Endothelial cell of umbilical vein (primary cell): ENCODE results near the gene DHX16.

Experiments
- POLR2A ChIP-seq: IDR thresholded peaks from 2 replicates; pipeline ENCODE4 v1.6.1; 2012; ENCODE audit warnings: low read depth, mild to moderate bottlenecking, control low read depth, low read length
- TF ChIP-seq, protein P1 (sequence below), 2 donors: IDR thresholded peaks; 1 replicate in 1 of 2; 2 replicates in 1 of 2; pipeline ENCODE4 v1.5.1; 2011; ENCODE audit warnings: low read length in 2 of 2, mild to moderate bottlenecking in 2 of 2, moderate library complexity in 2 of 2, control low read depth in 1 of 2, inconsistent platforms in 1 of 2, low read depth in 1 of 2; ENCODE audit not compliant: insufficient read depth in 1 of 2; ENCODE audit errors: extremely low read depth in 1 of 2

DNA sequence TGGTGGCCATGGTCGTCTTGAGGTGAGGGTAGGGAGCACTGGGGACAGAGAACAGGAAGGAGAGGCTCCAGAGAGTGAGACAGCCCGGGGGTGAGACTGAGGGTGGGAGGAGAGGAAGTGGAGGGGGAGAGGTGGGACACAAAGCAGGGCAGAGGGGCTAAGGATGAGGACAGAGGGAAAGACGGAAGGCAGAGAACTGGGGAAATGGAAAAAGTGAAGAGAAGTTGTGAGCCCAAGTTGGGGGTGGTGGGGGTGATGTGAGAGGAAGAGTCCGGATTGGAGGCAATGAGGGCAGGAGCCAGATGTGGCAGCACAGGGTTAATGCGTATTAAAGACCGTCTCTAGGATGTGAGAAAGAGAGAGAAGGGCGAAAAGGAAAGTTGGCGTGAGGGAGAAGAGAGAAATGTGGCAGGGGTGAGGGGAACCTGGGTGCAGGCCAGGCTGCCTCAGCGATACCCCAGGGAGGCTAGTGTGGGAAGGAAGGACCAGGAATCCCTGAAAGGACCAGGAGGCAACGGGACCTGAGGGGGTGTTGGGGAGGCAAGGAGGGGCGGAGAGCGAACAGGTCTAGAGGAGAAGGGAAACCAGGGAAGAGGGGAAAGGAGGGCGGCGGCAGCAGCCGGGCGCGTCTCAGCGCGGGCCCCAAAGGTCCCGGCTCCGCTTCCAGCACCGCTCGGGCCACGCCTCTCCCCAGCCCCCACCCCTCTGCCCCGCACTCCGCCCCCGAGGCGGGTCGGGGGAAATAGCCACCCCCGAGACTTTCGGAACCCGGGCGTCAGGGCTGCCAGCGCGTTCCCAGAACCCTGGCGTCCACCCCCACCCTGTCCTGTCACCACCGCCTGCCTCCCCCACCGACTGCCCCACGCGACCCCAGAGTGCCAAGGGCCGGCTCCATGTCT, 13.5 kb upstream of the DHX16 start, which contains the start of gene PPP1R18:
- TF ChIP-seq, protein P1, sequence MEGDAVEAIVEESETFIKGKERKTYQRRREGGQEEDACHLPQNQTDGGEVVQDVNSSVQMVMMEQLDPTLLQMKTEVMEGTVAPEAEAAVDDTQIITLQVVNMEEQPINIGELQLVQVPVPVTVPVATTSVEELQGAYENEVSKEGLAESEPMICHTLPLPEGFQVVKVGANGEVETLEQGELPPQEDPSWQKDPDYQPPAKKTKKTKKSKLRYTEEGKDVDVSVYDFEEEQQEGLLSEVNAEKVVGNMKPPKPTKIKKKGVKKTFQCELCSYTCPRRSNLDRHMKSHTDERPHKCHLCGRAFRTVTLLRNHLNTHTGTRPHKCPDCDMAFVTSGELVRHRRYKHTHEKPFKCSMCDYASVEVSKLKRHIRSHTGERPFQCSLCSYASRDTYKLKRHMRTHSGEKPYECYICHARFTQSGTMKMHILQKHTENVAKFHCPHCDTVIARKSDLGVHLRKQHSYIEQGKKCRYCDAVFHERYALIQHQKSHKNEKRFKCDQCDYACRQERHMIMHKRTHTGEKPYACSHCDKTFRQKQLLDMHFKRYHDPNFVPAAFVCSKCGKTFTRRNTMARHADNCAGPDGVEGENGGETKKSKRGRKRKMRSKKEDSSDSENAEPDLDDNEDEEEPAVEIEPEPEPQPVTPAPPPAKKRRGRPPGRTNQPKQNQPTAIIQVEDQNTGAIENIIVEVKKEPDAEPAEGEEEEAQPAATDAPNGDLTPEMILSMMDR (IDR thresholded peaks at IDR 0.05; ENCODE audit: extremely low read depth in 1 of 2, insufficient read depth in 1 of 2, low read depth in 1 of 2, low read length in 2 of 2), result no peak
- TF ChIP-seq POLR2A, result peak; percentile 88
